NCI-H1930 (cell line): Measurements from ENCODE around the gene IPO4.

Experiments
- DNase-seq, 2 experiments: peaks; one replicate each; lab custom pipeline; 2025; lab: John Stamatoyannopoulos, UW

Gene IPO4

DNA sequence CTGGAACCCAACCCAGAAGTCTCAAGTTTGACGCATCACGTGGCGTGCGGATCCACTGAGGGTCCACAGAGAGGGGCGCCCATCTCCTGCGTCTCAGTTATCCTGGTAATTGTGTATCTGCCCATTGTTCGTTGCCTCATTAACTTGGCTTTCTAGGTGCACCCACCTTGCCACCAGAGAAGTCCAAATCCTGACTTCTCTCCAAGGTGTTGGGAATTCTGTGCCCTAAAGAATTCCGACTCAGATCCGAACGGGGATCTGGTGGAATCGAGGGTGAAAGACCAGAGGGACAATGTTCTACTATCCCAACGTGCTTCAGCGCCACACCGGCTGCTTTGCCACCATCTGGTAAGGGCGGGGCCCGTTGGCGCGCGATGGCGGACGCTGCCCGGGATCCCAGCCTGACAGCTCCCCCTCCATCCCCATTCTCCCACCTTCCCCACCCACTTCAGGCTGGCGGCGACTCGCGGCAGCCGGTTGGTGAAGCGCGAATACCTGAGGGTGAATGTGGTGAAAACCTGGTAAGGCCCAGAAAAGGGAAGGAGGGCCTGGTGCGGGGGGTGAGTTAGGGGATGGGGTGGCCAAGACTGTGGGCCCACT lies 16.3 kb downstream of the IPO4 start:
- no peak for DNase-seq

DNA sequence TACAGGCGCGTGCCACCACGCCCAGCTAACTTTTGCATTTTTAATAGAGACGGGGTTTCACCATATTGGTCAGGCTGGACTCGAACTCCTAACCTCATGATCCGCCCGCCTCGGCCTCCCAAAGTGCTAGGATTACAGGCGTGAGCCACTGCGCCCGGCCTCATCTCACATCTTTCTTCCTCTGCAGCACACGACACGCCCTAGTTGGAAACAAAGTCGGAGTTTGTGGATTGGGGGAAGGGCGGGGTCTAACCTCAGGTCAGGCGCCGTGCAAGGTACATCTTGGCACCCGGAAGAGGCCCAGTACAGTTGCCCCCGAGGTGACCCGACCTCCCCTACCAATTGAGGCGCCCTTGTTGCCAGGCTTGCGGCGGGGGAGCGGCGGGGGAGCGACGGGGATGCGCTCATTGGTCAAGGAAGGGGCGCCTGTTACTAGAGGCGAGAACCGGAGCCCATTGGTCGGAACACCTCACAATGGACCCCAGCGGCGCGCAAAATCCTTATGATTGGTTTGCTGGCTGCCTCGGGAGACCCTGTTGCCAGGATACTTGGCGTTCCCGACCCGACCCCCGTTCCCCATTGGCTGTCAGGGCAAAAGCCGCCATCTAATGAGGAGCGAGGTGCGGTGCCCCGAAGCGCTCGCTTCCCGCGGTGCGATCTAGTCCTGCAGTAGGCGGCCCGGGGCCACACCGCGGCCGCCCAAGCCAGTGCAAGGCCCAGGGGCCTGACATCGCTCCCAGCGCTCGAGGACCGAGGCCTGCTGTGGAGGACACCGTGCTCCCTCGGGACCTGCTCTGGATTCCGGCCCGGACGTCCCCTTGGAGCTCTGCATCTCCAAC lies 17.0 kb downstream of the IPO4 start, which contains the start of gene REC8:
Gene REC8 (plus strand): TSS at position 659 of the 839 bp plus-strand sequence. CDS start 473 bp downstream, outside the sequence.
- peak; percentile 63 to 82 for DNase-seq

DNA sequence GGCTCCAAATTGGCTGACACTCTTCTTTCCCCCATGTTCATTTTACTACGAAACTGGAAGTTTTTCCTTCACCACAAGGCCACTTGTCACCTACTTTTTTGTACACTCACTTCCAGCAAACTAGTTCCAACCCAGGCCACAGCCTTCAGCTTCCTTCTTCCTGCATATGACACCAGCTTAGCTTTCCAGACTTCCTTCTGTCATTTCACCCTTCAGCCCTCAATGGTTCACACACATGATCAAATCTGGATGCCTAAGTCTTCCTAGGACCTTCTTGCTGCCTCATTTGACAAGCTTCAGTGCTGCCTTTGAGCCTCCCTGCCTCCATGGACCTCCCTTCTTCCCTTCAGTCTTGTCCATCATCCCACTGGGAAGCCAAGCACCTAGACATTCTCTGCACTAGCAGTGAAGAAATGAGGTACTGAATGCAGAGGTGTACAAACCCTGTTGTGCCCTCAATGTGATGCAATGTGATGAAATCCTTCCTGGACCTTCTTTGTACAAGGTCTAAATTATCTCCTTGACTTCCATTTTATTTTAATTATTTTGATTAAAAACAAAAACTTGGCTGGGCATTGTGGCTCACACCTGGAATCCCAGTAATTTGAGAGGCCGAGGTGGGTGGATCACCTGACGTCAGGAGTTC lies 21.0 kb downstream of the IPO4 start:
- peak in 1 of 2 experiments; percentile 28 for DNase-seq

DNA sequence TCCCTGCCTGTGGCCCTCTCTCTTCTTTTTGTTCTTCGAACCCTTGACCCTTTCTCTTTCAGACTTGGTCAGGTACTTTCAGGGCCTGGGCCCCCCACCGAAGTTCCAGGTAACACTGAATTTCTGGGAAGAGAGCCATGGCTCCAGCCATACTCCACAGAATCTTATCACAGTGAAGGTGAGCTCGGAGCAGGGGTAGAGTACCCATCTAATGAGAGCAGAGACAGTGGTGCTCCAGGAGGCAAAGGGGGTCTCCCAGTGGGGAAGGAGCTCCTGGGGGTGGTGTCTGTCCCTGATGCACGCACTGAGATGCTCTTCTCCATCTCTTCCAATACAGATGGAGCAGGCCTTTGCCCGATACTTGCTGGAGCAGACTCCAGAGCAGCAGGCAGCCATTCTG lies 22.8 kb downstream of the IPO4 start:
- no peak for DNase-seq

DNA sequence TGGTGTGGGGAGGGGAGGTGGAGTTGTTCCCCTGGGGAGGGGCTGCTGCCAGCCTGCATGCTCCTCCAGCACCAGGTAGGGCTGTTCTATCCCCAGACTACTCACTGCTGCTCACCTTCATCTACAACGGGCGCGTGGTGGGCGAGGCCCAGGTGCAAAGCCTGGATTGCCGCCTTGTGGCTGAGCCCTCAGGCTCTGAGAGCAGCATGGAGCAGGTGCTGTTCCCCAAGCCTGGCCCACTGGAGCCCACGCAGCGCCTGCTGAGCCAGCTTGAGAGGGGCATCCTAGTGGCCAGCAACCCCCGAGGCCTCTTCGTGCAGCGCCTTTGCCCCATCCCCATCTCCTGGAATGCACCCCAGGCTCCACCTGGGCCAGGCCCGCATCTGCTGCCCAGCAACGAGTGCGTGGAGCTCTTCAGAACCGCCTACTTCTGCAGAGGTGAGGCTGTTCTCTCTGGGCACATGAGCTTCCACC lies 24.1 kb downstream of the IPO4 start:
- DNase-seq, result no peak

DNA sequence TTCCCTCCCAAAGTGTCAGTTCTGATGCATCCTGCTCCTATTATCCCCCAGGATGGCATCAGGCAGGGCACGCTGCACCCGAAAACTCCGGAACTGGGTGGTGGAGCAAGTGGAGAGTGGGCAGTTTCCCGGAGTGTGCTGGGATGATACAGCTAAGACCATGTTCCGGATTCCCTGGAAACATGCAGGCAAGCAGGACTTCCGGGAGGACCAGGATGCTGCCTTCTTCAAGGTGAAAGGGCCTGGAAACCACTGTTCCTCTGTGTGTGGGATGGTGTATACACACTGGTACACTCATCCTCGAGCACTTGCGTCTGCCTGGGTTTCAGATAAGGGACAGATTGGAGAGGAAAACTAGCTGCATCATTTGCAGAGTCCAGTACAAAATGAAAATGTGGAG lies 26.5 kb downstream of the IPO4 start:
- no peak for DNase-seq

DNA sequence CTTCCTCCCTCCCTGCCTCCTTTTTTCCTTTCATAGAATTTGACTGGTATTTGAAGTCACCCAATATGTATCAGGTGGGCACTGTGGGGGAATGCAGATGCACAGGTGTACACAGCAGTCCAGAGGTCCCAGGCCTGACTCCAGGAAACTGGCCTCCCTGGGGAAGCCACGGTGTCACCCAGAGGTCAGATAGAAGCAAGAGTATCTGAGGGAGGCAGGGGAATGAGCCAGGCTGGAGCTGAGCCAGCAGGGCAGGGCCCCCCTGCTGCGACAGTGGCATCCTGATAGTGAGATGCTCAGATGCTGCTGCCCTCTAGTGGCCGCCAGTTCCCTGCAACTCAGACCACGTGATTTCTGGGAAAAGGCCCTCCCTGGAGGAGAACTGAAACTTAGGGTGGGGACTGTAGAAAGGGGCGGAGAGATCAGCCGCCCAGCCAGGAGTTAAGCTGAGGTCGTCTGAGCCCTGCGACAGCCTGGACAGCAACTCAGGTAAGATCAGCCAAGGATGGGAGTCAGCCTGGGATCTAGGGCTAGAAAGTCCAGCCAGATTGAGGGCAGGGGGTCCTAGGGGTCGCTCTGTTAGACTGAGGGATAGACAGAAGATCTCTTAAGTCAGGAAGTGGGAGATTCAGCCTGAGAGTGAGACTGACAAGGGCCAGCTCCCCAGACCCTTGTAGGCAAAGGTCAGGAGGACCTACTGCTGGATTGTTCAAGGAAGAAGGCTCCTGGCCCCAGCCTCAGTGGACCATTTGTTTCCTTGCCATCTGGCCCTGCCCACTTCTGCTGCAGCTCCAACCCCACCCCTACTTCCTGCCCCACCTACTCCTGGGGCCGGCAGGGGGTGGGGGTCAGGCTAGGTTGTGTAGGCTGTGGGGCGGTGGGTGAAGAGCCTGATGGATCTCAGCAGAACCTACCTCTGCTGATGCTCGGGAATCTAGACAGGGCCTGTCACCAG lies 27.5 kb downstream of the IPO4 start, which contains the start of gene IRF9:
Gene IRF9 (plus strand): TSS at position 416 of the 955 bp plus-strand sequence. CDS start 880 bp downstream, outside the sequence.
- DNase-seq, result peak; percentile 58 to 74

DNA sequence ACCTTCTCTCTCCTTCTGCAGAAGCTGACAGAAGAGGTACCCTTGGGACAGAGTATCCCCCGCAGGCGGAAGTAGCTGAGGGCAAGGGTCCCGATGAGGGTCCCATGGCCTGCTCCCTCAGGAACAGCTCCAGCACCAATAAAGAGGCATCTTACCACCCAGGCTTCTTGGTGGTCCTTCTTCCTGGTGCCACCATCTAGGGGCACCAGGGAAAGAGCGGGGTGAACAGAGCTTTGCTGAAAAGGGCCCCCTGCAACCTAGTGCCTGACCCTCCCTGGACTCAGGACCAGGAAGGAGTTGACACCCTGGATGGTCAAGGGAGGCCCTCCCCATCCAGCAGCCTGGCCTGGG lies 28.1 kb downstream of the IPO4 start:
- DNase-seq, result no peak

DNA sequence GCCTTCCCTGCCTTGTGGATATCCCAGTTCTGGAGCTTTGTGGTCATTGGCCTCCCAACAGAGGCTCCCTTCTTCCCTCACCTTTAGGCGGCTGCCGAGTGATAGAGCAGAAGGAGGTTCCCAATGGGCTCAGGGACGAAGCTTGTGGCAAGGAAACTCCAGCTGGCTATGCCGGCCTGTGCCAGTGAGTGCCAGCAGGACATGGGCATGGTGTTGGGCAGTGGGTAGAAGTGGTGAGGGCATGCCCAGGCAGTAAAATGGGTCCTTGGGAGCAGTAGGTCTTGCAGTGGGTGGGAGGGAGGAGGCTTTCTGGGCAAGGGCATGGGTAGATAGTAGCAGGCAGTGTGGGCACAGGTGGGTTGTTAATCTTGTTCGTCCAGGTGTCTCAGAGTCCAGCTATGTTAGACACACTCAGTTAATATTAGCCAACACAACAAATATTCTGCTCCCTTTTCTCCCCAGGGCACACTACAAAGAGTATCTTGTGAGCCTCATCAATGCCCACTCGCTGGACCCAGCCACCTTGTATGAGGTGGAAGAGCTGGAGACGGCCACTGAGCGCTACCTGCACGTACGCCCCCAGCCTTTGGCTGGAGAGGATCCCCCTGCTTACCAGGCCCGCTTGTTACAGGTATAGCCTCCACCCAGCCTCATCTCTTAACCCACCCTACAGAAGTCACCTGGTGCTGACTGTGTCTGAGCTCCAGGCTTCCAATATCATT lies 28.7 kb downstream of the IPO4 start:
- no peak for DNase-seq

DNA sequence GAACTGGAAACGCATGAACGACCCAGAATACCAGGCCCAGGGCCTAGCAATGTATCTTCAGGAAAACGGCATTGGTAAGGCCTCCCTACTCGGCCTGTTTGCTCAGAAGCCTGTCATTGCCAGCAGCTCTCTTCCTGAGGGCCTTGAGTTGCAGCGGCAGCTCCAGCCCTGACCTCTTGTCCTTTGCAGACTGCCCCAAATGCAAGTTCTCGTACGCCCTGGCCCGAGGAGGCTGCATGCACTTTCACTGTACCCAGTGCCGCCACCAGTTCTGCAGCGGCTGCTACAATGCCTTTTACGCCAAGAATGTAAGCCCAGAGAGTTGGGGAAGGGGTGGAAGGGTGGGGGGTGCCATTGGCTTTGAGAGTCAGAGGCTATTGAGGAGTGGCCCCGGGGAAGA lies 31.3 kb downstream of the IPO4 start:
- no peak for DNase-seq

DNA sequence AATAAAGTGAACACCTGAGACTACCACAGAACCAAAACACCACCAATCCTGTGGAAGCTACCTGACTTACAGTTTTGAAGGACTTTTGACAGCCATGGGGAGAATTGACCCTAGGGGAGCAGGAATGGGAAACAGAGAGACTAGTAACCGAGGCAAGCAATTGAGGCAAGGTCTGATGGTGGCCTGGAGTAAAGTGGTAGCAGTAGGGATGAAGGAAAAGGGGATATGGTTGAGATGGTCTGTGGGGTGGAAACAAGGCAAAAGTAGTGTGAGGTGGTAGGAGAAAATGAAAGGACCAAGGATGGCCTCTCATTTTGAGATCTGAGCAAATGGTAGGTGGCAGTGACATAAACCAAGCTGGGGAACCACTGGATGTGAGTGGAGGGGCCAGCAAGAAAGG lies 31.8 kb downstream of the IPO4 start:
- DNase-seq, result no peak

DNA sequence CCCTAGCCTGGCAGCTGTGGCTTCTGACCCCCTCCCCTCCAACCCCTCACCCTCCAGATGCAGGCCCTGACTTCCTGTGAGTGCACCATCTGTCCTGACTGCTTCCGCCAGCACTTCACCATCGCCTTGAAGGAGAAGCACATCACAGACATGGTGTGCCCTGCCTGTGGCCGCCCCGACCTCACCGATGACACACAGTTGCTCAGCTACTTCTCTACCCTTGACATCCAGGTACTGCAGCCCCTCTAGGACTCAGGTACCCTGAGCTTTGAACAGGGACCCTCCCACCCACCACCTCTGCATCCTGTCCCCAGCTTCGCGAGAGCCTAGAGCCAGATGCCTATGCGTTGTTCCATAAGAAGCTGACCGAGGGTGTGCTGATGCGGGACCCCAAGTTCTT lies 33.5 kb downstream of the IPO4 start:
- DNase-seq, result no peak

DNA sequence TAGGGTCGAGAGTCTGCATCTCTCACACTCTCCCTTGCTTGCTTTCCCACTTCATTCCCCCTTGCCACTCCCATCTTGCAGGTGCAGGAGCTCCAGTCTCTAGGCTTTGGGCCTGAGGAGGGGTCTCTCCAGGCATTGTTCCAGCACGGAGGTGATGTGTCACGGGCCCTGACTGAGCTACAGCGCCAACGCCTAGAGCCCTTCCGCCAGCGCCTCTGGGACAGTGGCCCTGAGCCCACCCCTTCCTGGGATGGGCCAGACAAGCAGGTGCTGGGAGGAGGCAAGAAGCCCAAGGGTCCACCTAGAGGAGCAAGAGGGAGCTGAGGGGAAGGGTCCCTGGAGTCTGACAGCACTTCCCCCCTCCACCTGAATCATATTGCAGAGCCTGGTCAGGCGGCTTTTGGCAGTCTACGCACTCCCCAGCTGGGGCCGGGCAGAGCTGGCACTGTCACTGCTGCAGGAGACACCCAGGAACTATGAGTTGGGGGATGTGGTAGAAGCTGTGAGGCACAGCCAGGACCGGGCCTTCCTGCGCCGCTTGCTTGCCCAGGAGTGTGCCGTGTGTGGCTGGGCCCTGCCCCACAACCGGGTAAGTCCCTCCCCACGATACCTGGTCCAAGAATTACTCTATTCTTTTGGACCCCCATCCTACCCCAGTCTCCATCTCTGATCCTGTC lies 37.1 kb downstream of the IPO4 start:
- no peak for DNase-seq

DNA sequence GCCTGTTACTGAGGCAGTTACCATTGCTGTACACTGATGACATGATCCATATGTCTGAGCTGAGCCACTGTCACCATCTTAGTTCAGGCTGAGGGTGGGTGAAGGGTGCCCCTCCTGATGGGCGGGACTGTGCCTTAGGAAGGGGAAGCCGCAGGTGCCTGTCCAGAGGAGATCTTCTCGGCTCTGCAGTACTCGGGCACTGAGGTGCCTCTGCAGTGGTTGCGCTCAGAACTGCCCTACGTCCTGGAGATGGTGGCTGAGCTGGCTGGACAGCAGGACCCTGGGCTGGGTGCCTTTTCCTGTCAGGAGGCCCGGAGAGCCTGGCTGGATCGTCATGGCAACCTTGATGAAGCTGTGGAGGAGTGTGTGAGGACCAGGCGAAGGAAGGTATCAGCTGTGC lies 37.6 kb downstream of the IPO4 start:
- DNase-seq, result no peak

DNA sequence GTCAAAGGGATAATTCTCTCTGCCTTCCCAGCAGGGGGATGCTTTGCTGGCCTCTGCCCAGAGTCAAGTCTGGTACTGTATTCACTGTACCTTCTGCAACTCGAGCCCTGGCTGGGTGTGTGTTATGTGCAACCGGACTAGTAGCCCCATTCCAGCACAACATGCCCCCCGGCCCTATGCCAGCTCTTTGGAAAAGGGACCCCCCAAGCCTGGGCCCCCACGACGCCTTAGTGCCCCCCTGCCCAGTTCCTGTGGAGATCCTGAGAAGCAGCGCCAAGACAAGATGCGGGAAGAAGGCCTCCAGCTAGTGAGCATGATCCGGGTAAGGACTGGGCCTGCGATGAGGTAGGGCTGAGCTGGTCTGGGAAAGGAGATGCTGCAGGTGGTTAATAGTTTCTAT lies 38.0 kb downstream of the IPO4 start:
- DNase-seq, result no peak

DNA sequence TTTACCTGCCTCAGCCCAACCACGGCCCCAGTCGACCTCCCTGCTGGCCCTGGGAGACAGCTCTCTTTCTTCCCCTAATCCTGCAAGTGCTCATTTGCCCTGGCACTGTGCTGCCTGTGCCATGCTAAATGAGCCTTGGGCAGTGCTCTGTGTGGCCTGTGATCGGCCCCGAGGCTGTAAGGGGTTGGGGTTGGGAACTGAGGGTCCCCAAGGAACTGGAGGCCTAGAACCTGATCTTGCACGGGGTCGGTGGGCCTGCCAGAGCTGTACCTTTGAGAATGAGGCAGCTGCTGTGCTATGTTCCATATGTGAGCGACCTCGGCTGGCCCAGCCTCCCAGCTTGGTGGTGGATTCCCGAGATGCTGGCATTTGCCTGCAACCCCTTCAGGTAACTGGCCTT lies 38.6 kb downstream of the IPO4 start:
- no peak for DNase-seq

DNA sequence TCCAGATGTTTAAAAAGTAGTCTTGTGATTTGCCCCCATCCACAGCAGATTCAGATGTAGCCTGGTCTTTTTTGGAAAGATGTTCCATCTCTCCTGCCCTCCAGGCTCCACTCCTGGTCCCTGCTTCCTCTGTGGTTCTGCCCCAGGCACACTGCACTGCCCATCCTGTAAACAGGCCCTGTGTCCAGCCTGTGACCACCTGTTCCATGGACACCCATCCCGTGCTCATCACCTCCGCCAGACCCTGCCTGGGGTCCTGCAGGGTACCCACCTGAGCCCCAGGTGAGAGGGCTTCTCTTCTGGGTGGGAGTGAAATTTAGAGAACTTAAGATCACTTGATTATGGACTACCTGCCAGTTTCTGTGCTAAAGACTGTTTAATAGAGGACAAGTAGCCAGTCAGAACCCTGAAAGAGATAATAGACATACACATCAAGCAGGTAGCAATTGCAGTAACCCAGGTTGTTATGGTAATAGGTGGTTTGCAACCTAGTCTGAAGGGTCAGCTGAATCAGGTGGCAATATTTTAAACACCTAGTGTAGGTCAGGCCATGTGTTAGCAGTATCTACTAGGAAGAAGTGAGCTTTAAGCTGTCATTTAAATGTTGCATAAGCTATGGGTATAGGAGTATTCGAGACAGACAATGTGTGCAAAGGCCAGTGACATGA lies 39.2 kb downstream of the IPO4 start:
- no peak for DNase-seq

DNA sequence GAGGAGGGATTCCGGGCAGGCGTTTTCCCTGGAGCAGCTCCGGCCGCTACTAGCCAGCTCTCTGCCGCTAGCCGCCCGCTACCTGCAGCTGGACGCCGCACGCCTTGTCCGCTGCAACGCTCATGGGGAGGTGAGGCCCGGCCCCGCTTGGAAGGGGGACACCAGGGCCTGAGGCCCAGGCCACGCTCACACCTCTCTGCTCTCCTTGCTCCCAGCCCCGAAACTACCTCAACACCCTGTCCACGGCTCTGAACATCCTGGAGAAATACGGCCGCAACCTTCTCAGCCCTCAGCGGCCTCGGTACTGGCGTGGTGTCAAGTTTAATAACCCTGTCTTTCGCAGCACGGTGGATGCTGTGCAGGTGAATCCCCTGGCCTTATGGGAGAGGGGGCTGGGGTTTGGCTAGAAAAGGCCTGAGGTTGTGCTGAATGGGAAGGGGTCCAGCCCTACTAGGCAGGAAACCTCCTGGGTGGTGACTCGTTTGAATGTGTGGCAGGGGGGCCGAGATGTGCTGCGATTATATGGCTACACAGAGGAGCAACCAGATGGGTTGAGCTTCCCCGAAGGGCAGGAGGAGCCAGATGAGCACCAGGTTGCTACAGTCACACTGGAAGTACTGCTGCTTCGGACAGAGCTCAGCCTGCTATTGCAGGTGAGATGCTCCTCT lies 40.7 kb downstream of the IPO4 start:
- DNase-seq, result no peak

DNA sequence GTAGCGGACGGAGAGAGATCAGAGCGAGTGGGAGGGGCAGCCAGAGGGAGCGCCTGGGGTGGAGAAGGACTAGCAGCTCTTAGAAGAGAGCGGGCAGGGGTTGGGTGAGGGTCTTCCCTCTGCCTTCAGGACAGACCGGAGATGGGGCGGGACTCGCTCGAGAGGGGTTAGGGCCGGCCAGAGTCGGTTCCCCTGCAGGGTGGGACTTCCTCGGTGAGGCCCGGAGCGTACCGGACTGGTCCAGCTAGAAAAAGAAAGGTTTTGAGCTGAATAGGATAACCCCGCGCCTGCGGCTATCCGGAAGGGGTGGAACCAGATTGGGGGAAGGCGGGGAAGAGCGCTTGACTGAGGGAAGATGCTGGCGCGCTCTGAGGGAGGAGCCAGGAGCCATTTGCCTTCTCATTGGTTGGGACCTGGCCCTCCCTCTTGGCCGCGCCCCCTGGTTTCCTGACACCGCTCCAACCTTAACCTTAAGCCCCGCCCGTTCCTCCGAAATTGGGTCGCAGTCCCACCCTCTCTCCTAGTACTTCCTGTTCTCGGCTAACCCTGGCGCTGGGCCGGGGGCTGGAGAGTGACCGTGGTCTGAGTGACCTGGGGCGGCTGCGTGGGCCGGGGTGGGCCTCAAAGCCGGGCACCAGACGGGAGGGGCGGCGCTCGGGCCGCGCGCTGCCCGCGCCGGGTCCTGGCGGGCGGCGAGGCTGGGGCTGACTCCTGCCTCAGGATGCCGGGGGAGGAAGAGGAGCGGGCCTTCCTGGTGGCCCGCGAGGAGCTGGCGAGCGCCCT lies 41.4 kb downstream of the IPO4 start, which contains the start of gene RNF31:
Gene RNF31 (plus strand): TSS at position 521 of the 783 bp plus-strand sequence. CDS start 201 bp downstream, at position 722.
- DNase-seq, result peak; percentile 94 to 95
